Measurements from ENCODE around the gene PODXL2.

PODXL2 gene

GRCh38 chr3:127660621-127661251 lies 31.8 kb downstream of the PODXL2 start:
- no peak for DNase-seq

- no peak for DNase-seq
Measured at GRCh38 chr3:127661600-127661999, 32.6 kb downstream of the PODXL2 start.

GRCh38 chr3:127662001-127662469 lies 33.0 kb downstream of the PODXL2 start:
- DNase-seq = no peak

- no peak for DNase-seq
Measured at GRCh38 chr3:127663151-127663550, 34.2 kb downstream of the PODXL2 start.

DNA sequence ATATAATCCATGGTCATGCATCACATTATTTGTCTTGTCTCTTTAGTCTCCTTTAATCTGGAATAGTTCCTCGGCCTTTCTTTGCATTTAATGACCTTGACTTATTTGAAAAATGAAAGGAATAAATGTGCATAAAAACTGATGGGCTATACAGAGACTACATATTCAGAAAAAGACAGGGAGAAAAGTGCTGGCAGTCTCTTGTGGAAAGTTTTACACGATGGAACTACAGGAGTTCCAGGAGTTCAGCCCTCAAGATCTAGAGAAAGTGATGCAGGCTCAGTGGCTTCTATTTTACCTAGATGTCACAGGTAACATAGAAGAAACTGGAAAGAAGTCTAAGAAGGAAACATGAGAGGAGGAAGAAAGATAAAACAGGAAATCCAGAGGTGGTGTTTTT lies 36.2 kb downstream of the PODXL2 start:
- no peak for DNase-seq

- DNase-seq = no peak
Measured at GRCh38 chr3:127665586-127665985, 36.6 kb downstream of the PODXL2 start.

- no peak for DNase-seq
Measured at GRCh38 chr3:127666676-127667075, 37.7 kb downstream of the PODXL2 start.

DNA sequence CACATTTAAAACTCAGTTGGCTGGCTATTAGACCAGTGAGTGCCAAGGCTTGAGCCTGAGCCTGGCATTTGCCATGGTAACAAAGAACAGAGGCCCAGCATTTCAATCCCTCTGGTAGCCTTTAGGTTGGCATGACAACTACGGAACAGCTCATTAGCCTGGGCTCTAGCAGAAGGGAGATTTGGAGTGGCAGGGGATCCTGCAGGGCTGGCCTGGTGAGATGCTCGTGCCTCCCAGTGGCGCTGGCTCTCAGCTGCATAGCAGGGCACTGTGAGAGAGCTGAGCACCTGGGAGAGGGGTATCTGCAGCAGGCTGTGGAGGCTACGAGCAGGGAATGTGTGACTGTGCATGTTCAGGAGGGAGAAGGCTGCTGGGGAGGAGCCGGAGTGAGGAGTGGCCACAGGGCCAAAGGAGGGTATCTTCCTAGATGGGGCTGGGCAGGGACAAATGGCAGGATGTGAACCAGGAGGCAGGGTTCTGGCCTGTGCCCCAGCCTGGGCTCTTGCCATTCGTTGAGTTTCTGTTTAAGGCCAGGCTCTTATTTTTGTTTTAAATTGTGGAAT lies 38.2 kb downstream of the PODXL2 start:
- no peak for DNase-seq

- DNase-seq = no peak
Measured at GRCh38 chr3:127668906-127669305, 39.9 kb downstream of the PODXL2 start.

DNA sequence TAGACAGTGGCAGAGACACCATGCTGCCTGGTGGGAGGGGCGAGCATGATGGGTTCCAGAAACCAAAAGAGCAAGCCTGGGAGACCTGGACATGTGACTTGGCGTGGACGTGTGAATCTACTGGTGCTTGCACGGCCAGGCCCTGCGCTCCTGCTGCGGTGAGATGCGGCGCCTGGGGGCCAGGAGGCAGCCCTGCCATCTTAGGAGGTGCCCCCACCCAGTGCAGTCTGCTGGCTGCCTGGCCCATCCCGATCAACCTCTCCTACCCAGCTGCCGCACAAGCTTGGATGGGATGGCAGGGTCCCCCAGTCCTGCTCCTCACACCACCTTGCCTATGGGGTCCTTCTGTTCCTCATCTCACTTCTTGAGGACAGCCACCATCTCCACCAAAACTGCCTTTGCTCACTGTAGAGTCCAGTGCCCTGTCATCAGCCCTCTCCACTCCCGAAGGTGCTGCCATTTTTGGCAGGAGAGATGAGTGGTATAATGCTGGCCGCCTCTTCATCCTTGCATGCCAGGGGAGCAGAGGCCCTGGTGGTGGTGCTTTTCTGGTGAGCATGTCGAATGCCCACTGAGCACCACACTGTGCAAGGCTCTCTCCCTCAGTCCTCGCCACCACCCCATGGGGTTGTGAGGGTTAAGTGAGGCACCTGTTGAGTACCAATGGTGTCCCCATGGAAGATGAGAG lies 40.7 kb downstream of the PODXL2 start:
- DNase-seq = no peak

DNA sequence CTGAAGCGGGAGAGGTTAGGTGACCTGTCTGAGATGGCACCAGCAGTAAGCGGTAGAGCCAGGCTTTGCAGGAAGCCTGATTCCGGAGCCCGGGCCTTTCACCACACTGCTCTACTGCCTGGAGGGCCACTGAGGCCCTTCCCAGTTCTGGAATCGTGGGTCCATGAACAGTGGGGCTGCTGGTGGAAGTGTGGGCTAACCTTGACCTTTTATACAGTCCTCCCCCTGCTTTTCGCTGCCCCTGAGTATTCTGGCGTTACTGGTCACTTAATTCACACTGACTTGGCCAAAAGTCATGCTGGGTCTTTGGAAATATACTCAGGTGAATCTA lies 41.2 kb downstream of the PODXL2 start:
- no peak for DNase-seq

GRCh38 chr3:127670761-127671522 lies 42.0 kb downstream of the PODXL2 start:
- DNase-seq = no peak

DNA sequence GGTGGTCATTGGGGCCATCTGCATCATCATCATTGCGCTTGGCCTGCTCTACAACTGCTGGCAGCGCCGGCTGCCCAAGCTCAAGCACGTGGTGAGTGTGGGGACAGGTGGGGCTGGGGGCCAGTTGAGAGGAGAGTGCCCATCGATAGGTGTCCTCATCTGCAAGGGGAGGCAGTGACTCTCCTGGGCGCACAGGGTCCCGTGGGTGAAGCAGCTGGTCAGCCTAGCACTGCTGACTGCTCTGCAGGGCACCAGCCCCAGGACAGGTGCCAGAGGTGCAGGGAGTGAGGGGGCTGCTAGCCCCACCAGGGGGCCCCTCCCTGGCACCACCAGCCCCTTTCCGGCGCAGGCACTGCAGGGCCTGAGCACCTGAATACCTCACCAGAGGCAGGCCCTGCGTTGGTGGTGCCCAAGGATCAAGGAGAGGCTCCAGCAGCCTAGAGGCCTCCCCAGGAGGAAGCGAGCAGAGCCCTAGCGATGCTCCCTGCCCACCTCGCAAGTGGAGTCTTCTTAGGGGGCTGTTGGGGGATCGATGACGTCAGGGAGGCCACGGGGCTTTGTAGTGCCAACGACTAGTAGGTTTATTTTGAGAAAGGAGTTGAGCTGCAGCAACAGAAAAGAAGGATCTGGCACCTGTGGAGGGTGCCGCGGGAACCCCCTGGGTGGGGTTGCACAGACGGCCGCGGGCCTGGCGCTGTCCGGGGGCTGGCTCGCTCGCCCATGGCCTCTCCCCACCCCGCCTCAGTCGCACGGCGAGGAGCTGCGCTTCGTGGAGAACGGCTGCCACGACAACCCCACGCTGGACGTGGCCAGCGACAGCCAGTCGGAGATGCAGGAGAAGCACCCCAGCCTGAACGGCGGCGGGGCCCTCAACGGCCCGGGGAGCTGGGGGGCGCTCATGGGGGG lies 42.8 kb downstream of the PODXL2 start:
- DNase-seq = no peak

- no peak for DNase-seq
Measured at GRCh38 chr3:127672429-127673190, 43.6 kb downstream of the PODXL2 start, which contains the start of gene ABTB1. ABTB1 (plus strand) TSS chr3:127672952; CDS start chr3:127673026, 74 bp downstream.

GRCh38 chr3:127673191-127674100 lies 44.5 kb downstream of the PODXL2 start:
- DNase-seq = no peak

GRCh38 chr3:127674101-127674721 lies 45.2 kb downstream of the PODXL2 start:
- no peak for DNase-seq

DNA sequence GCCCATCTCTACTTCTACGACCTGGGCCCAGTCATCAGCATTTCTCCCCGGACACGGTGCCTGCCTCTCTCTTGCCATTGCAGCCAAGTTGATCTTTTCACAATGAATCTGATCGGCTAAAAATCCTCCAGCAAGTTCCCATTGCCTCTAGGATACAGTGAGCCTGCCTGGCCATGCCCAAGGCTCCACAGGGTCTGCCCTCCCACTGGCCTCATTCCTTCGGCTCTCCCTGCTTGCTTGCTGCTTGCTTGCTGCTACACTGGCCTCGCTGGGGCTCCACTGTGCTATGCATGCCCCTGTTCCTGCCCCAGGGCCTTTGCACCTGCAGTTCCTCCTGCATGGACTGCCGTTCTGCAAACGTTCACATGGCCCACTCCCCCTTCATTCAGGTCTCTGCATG lies 45.8 kb downstream of the PODXL2 start:
- no peak for DNase-seq

- no peak for DNase-seq
Measured at GRCh38 chr3:127675651-127676391, 46.8 kb downstream of the PODXL2 start.

DNA sequence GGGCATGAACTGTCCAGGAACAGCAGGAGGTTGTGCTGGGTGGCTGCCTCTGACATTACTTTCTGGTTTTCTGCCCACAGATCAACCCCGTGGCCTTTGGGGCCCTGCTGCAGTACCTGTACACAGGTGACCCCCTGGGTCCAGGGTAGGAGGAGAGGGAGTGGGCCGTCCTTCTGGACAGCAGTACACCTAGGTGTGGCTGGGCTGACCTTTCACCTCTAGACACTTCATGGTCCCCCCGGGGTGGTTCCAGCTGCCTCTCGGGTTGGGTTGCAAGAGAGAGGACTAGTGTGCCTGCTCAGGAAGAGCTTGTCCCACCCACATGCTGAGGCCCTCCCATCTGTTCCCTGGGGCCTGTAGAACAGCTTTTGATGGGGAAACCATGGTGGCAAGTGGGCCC lies 47.5 kb downstream of the PODXL2 start:
- no peak for DNase-seq
